Naive thymus-derived CD4-positive, alpha-beta T cell (primary cell): Measurements from ENCODE around the gene RPGRIP1L. TPM values are rescaled to one million over a fixed set of nuclear protein-coding genes. Genes with fewer than 3 reads are reported as not detected.

Source experiments
- ATAC-seq: fragments of 150-1000 bp; cut with Tn5 transposase; 2 replicates; pipeline ENCODE4 v1.10.0; 2021; ENCODE audit warnings: mild to moderate bottlenecking, moderate library complexity
- CTCF ChIA-PET: fragments of 350-600 bp; sonication (Branson Sonifier 250); formaldehyde crosslinking; loops from one replicate; lab custom pipeline; 2021; ENCODE audit warnings: antibody characterized with exemption; lab: Charles Lee
- POLR2A ChIA-PET: fragments of 350-600 bp; sonication (Branson Sonifier 250); formaldehyde crosslinking; loops from one replicate; lab custom pipeline; 2021; ENCODE audit warnings: antibody characterized with exemption, inconsistent platforms; lab: Charles Lee
- DNase-seq, 9 donors: peaks; one replicate each; pipeline versions ENCODE4 v3.0.0 to v3.0.0-alpha.2; 2020 to 2022; ENCODE audit warnings: mixed read lengths in 1 of 9
- H3K27ac ChIP-seq: one replicate; pipeline ENCODE4 v1.7.0; 2013; ENCODE audit warnings: mild to moderate bottlenecking, low read depth, low read length, moderate library complexity
- H3K27me3 ChIP-seq, 2 donors: one replicate each; pipeline ENCODE4 v1.7.0; 2013; ENCODE audit warnings: low read length in 2 of 2, mild to moderate bottlenecking in 2 of 2, moderate library complexity in 2 of 2; ENCODE audit not compliant: control insufficient read depth in 2 of 2, insufficient read depth in 2 of 2
- H3K36me3 ChIP-seq, 3 experiments: 1 replicate in 2 of 3; 2 replicates in 1 of 3; pipeline ENCODE4 v1.7.0; 2013; ENCODE audit warnings: low read length in 3 of 3, mild to moderate bottlenecking in 3 of 3, moderate library complexity in 1 of 3; ENCODE audit not compliant: insufficient read depth in 3 of 3, control insufficient read depth in 2 of 3
- H3K4me1 ChIP-seq, 2 donors: one replicate each; pipeline ENCODE4 v1.7.0; 2013; ENCODE audit warnings: low read length in 2 of 2, mild to moderate bottlenecking in 2 of 2, moderate library complexity in 1 of 2; ENCODE audit not compliant: control insufficient read depth in 2 of 2, insufficient read depth in 2 of 2
- H3K4me3 ChIP-seq: 2 replicates; pipeline ENCODE4 v1.7.0; 2013; ENCODE audit warnings: mild to moderate bottlenecking, low read length
- H3K9me3 ChIP-seq, 3 experiments: 1 replicate in 2 of 3; 2 replicates in 1 of 3; pipeline ENCODE4 v1.7.0; 2013; ENCODE audit warnings: low read length in 3 of 3; ENCODE audit not compliant: control insufficient read depth in 2 of 3
- H3K27ac Mint-ChIP-seq, 9 donors: one replicate each; pipeline ENCODE4 v1.8.0; 2020 to 2022; ENCODE audit warnings: mixed read lengths in 9 of 9, mild to moderate bottlenecking in 8 of 9, moderate library complexity in 5 of 9, inconsistent platforms in 2 of 9
- H3K27me3 Mint-ChIP-seq, 5 donors: one replicate each; pipeline ENCODE4 v1.8.0; 2021 to 2022; ENCODE audit warnings: mixed read lengths in 5 of 5, mild to moderate bottlenecking in 1 of 5
- H3K36me3 Mint-ChIP-seq, 5 donors: one replicate each; pipeline ENCODE4 v1.8.0; 2020 to 2022; ENCODE audit warnings: mixed read lengths in 5 of 5, mild to moderate bottlenecking in 3 of 5, inconsistent platforms in 1 of 5
- H3K4me1 Mint-ChIP-seq, 7 donors: one replicate each; pipeline ENCODE4 v1.8.0; 2020 to 2022; ENCODE audit warnings: mixed read lengths in 7 of 7, mild to moderate bottlenecking in 3 of 7, inconsistent platforms in 1 of 7
- H3K4me3 Mint-ChIP-seq, 10 donors: one replicate each; pipeline ENCODE4 v1.8.0; 2020 to 2022; ENCODE audit warnings: mild to moderate bottlenecking in 10 of 10, mixed read lengths in 10 of 10, moderate library complexity in 6 of 10, inconsistent platforms in 2 of 10
- H3K9me3 Mint-ChIP-seq, 11 donors: one replicate each; pipeline ENCODE4 v1.8.0; 2020 to 2022; ENCODE audit warnings: mixed read lengths in 11 of 11, mild to moderate bottlenecking in 4 of 11, inconsistent platforms in 1 of 11, moderate library complexity in 1 of 11
- intact Hi-C, 2 donors: fragments of 100-400 bp; cut with micrococcal nuclease; formaldehyde crosslinking; loops; one replicate each; pipeline ENCODE4 v1.15.1; 2023
- polyA plus RNA-seq, 2 donors: library from polyadenylated mRNA; unstranded; fragments of 300-500 nt; fragmentation: Illumina TruSeq; gene quantifications; one replicate each; pipeline ENCODE4 v1.2.3, GENCODE V29; 2021
- total RNA-seq, 6 experiments: library from RNA in 5 of 6; stranded (reverse) in 5 of 6; gene quantifications; 1 replicate in 5 of 6; 2 replicates in 1 of 6; pipeline ENCODE4 v1.2.3 and lab custom pipeline; 2021 to 2026

RPGRIP1L gene
- total and polyA plus RNA-seq, 7 experiments from 2014 or later: 1.8 to 6.1 (median 3.4) TPM

GRCh38 chr16:53629607-53630312 is 73.9 kb downstream of the RPGRIP1L start:
- Histone ChIP-seq H3K9me3 (no peaks in the 10 kb centered on the region), H3K4me1 (no peaks in the 10 kb centered on the region), H3K27ac (no peak overlapping the region), H3K36me3 (no peaks in the 10 kb centered on the region), H3K27me3 (no peaks in the 10 kb centered on the region), H3K4me3 (no peak overlapping the region)
- Mint-ChIP-seq H3K9me3 (peaks cover 0 to 2% (median 0%) of the 10 kb centered on the region in 11 donors), H3K4me1 (no peaks in the 10 kb centered on the region), H3K4me3 (no peak overlapping the region), H3K36me3 (peaks cover 0 to 10% (median 0%) of the 10 kb centered on the region in 5 donors), H3K27me3 (no peaks in the 10 kb centered on the region), H3K27ac (no peak overlapping the region)
- ATAC-seq: no peak
- intact Hi-C loops: no loop called here
- ChIA-PET POLR2A (no interaction called here), CTCF (no interaction called here)
- DNase-seq: no peak

- peaks cover 0 to 5% (median 0%) of the 10 kb centered on the region in 5 donors for H3K36me3 Mint-ChIP-seq
- no peaks in the 10 kb centered on the region for H3K4me1 Mint-ChIP-seq
- POLR2A ChIA-PET: no interaction called here
- Histone ChIP-seq H3K27ac (no peak overlapping the region), H3K27me3 (no peaks in the 10 kb centered on the region), H3K9me3 (no peaks in the 10 kb centered on the region), H3K4me1 (no peaks in the 10 kb centered on the region), H3K36me3 (no peaks in the 10 kb centered on the region), H3K4me3 (no peak overlapping the region)
- H3K27me3 Mint-ChIP-seq: no peaks in the 10 kb centered on the region
- no peak overlapping the region for H3K4me3 Mint-ChIP-seq
- DNase-seq: no peak
- CTCF ChIA-PET: no interaction called here
- H3K9me3 Mint-ChIP-seq: peaks cover 0 to 2% (median 0%) of the 10 kb centered on the region in 11 donors
- ATAC-seq: no peak
- intact Hi-C loops: no loop called here
- H3K27ac Mint-ChIP-seq: no peak overlapping the region
Measured at GRCh38 chr16:53629151-53629550, 74.5 kb downstream of the RPGRIP1L start.

GRCh38 chr16:53626811-53627210 is 76.8 kb downstream of the RPGRIP1L start:
- no peaks in the 10 kb centered on the region for H3K27me3 Mint-ChIP-seq
- no peak overlapping the region for H3K4me3 Mint-ChIP-seq
- Histone ChIP-seq H3K27ac (no peak overlapping the region), H3K4me3 (no peak overlapping the region), H3K36me3 (no peaks in the 10 kb centered on the region), H3K9me3 (no peaks in the 10 kb centered on the region), H3K27me3 (no peaks in the 10 kb centered on the region), H3K4me1 (no peaks in the 10 kb centered on the region)
- peaks cover 0 to 2% (median 0%) of the 10 kb centered on the region in 11 donors for H3K9me3 Mint-ChIP-seq
- ATAC-seq (no peak), DNase-seq (no peak)
- H3K36me3 Mint-ChIP-seq: peaks cover 0 to 5% (median 0%) of the 10 kb centered on the region in 5 donors
- ChIA-PET CTCF (no interaction called here), POLR2A (no interaction called here)
- H3K27ac Mint-ChIP-seq: no peak overlapping the region
- no peaks in the 10 kb centered on the region for H3K4me1 Mint-ChIP-seq
- intact Hi-C loops: no loop called here

GRCh38 chr16:53626161-53626560 is 77.5 kb downstream of the RPGRIP1L start:
- Histone ChIP-seq H3K9me3 (no peaks in the 10 kb centered on the region), H3K27me3 (no peaks in the 10 kb centered on the region), H3K36me3 (no peaks in the 10 kb centered on the region), H3K4me3 (no peak overlapping the region), H3K4me1 (no peaks in the 10 kb centered on the region), H3K27ac (no peak overlapping the region)
- H3K27me3 Mint-ChIP-seq: no peaks in the 10 kb centered on the region
- no peaks in the 10 kb centered on the region for H3K4me1 Mint-ChIP-seq
- ATAC-seq: no peak
- H3K9me3 Mint-ChIP-seq: peaks cover 0 to 4% (median 0%) of the 10 kb centered on the region in 11 donors
- H3K36me3 Mint-ChIP-seq: peaks cover 0 to 5% (median 0%) of the 10 kb centered on the region in 5 donors
- ChIA-PET POLR2A (no interaction called here), CTCF (no interaction called here)
- H3K27ac Mint-ChIP-seq: no peak overlapping the region
- no peak overlapping the region for H3K4me3 Mint-ChIP-seq
- DNase-seq: no peak
- intact Hi-C loops: no loop called here

- no peaks in the 10 kb centered on the region for H3K27me3 Mint-ChIP-seq
- intact Hi-C loops: no loop called here
Measured at GRCh38 chr16:53625221-53625620, 78.4 kb downstream of the RPGRIP1L start.

GRCh38 chr16:53622315-53622714 is 81.3 kb downstream of the RPGRIP1L start:
- Histone ChIP-seq H3K9me3 (no peaks in the 10 kb centered on the region), H3K4me1 (no peaks in the 10 kb centered on the region), H3K27me3 (no peaks in the 10 kb centered on the region), H3K27ac (no peak overlapping the region), H3K4me3 (no peak overlapping the region), H3K36me3 (no peaks in the 10 kb centered on the region)
- no peak overlapping the region for H3K4me3 Mint-ChIP-seq
- no peak overlapping the region for H3K27ac Mint-ChIP-seq
- no peak for DNase-seq
- peaks cover 0 to 4% (median 0%) of the 10 kb centered on the region in 11 donors for H3K9me3 Mint-ChIP-seq
- H3K36me3 Mint-ChIP-seq: peaks cover 0 to 14% (median 5%) of the 10 kb centered on the region in 5 donors
- intact Hi-C loops: no loop called here
- no peak for ATAC-seq
- CTCF ChIA-PET: no interaction called here
- POLR2A ChIA-PET: no interaction called here
- H3K27me3 Mint-ChIP-seq: no peaks in the 10 kb centered on the region
- H3K4me1 Mint-ChIP-seq: no peaks in the 10 kb centered on the region

More at GRCh38 chr16:53625221-53625620, 78.4 kb downstream of the RPGRIP1L start:
- Mint-ChIP-seq H3K27ac (no peak overlapping the region), H3K36me3 (peaks cover 0 to 5% (median 0%) of the 10 kb centered on the region in 5 donors), H3K9me3 (peaks cover 0 to 4% (median 0%) of the 10 kb centered on the region in 11 donors), H3K4me3 (no peak overlapping the region), H3K4me1 (no peaks in the 10 kb centered on the region)
- H3K9me3 ChIP-seq: no peaks in the 10 kb centered on the region
- ATAC-seq (no peak), DNase-seq (no peak)
- no peak overlapping the region for H3K27ac ChIP-seq
- H3K4me3 ChIP-seq: no peak overlapping the region
- POLR2A ChIA-PET: no interaction called here
- H3K4me1 ChIP-seq: no peaks in the 10 kb centered on the region
- no peaks in the 10 kb centered on the region for H3K27me3 ChIP-seq
- CTCF ChIA-PET: no interaction called here
- no peaks in the 10 kb centered on the region for H3K36me3 ChIP-seq

- CTCF ChIA-PET: interaction anchor here (0.7 kb wide), 1 partner anchor 80 kb away, joined by 3 read pairs; no protein-coding TSS in a partner anchor
- intact Hi-C loops: no loop called here
- no peak for ATAC-seq
Measured at GRCh38 chr16:53620476-53620875, 83.2 kb downstream of the RPGRIP1L start.

More at GRCh38 chr16:53620476-53620875, 83.2 kb downstream of the RPGRIP1L start:
- H3K4me1 Mint-ChIP-seq: no peaks in the 10 kb centered on the region
- H3K27ac ChIP-seq: no peak overlapping the region
- no peaks in the 10 kb centered on the region for H3K36me3 ChIP-seq
- no peaks in the 10 kb centered on the region for H3K27me3 ChIP-seq
- no peak for DNase-seq
- peaks cover 0 to 17% (median 5%) of the 10 kb centered on the region in 5 donors for H3K36me3 Mint-ChIP-seq
- no peak overlapping the region for H3K4me3 Mint-ChIP-seq
- no peaks in the 10 kb centered on the region for H3K9me3 ChIP-seq
- H3K27me3 Mint-ChIP-seq: no peaks in the 10 kb centered on the region
- POLR2A ChIA-PET: no interaction called here
- no peak overlapping the region for H3K27ac Mint-ChIP-seq
- no peak overlapping the region for H3K4me3 ChIP-seq
- peaks cover 0 to 4% (median 0%) of the 10 kb centered on the region in 11 donors for H3K9me3 Mint-ChIP-seq
- H3K4me1 ChIP-seq: no peaks in the 10 kb centered on the region
